K562 (cell line): ENCODE measurements around the gene VSIG10L. TPM values are rescaled to one million over a fixed set of nuclear protein-coding genes. Genes with fewer than 3 reads are reported as not detected.

ENCODE experiments used
- ATAC-seq: fragments of 200-7000 bp; cut with Tn5 transposase; 3 replicates; pipeline ENCODE4 v1.9.1; 2020; ENCODE audit warnings: moderate library complexity
- BruUV-seq: library from RNA; stranded (reverse); fragments of 400-500 nt; replicated peaks from 2 replicates; lab custom pipeline; 2021; lab: Mats Ljungman, UMichigan
- CTCF ChIA-PET: fragments of 300-600 bp; formaldehyde crosslinking; extraction: SDS; loops from one replicate; lab custom pipeline; 2021; ENCODE audit warnings: low intra/inter-chr PET ratio; lab: Yijun Ruan, JAX
- POLR2A ChIA-PET: fragments of 300-600, 350-650 bp; sonication (Branson Sonifier 250); formaldehyde crosslinking; extraction: SDS; loops from one replicate; lab custom pipeline; 2021; ENCODE audit warnings: antibody characterized with exemption, inconsistent platforms; lab: Yijun Ruan, JAX
- DNase-seq, 4 experiments: peaks; one replicate each; pipeline versions ENCODE4 v3.0.0 to v3.0.0-alpha.2; 2011 to 2018; ENCODE audit warnings: low spot score in 3 of 4, mixed read lengths in 3 of 4; ENCODE audit errors: extremely low read depth in 1 of 4
- FAIRE-seq: peaks from 2 replicates; lab custom pipeline; 2011; peaks lifted over from hg19 to GRCh38; lab: Jason Lieb, UNC
- H2AFZ ChIP-seq: 2 replicates; pipeline ENCODE4 v1.6.0; 2011; ENCODE audit warnings: low read depth, low read length, control low read depth, inconsistent platforms
- H3K27ac ChIP-seq: fragments of 200-600 bp; 3 replicates; pipeline ENCODE4 v1.8.0; 2011; ENCODE audit warnings: low read depth, mild to moderate bottlenecking, control low read depth, inconsistent platforms, low read length, moderate library complexity, mixed read lengths; ENCODE audit errors: extremely low read depth
- H3K27me3 ChIP-seq, 2 experiments: fragments of 300-600 bp in 1 of 2; 2 replicates in 1 of 2; 3 replicates in 1 of 2; pipeline versions ENCODE4 v1.6.0 to v1.8.0; 2011; ENCODE audit warnings: inconsistent platforms in 2 of 2, low read length in 2 of 2, mild to moderate bottlenecking in 1 of 2, mixed read lengths in 1 of 2, moderate library complexity in 1 of 2; ENCODE audit not compliant: control insufficient read depth in 2 of 2, insufficient read depth in 2 of 2
- H3K36me3 ChIP-seq: fragments of 300-600 bp; 3 replicates; pipeline ENCODE4 v1.8.0; 2011; ENCODE audit warnings: mild to moderate bottlenecking, low read length, inconsistent platforms; ENCODE audit not compliant: control insufficient read depth, insufficient read depth
- H3K4me1 ChIP-seq, 2 experiments: fragments of 200-600 bp in 1 of 2; replicated peaks in 1 of 2; 2 replicates in 1 of 2; 3 replicates in 1 of 2; pipeline versions ENCODE4 v1.5.1 to v1.8.0; 2011; ENCODE audit warnings: inconsistent platforms in 2 of 2, low read length in 2 of 2, mild to moderate bottlenecking in 1 of 2, mixed read lengths in 1 of 2, moderate library complexity in 1 of 2; ENCODE audit not compliant: control insufficient read depth in 2 of 2, insufficient read depth in 2 of 2
- H3K4me2 ChIP-seq: 2 replicates; pipeline ENCODE4 v1.6.1; 2011; ENCODE audit warnings: low read length, control low read depth, inconsistent platforms, mixed read lengths; ENCODE audit not compliant: insufficient read depth
- H3K4me3 ChIP-seq: fragments of 200-600 bp; sonication (generic), shearing (Covaris generic); 2 replicates; pipeline ENCODE4 v1.5.1; 2016; ENCODE audit warnings: control low read depth, inconsistent platforms
- H3K79me2 ChIP-seq: fragments of 200-600 bp; 3 replicates; pipeline ENCODE4 v1.8.0; 2011; ENCODE audit warnings: low read length, inconsistent platforms; ENCODE audit not compliant: control insufficient read depth, insufficient read depth
- H3K9ac ChIP-seq, 2 experiments: 2 replicates each; pipeline versions ENCODE4 v1.6.0 to v1.6.1; 2011; ENCODE audit warnings: low read depth in 2 of 2, low read length in 2 of 2, control low read depth in 1 of 2, inconsistent platforms in 1 of 2, mild to moderate bottlenecking in 1 of 2, mixed read lengths in 1 of 2; ENCODE audit not compliant: insufficient read depth in 1 of 2
- H3K9me1 ChIP-seq: one replicate; pipeline ENCODE4 v1.6.0; 2011; ENCODE audit warnings: inconsistent platforms, mild to moderate bottlenecking, low read length, moderate library complexity; ENCODE audit not compliant: control insufficient read depth, insufficient read depth
- H3K9me3 ChIP-seq: replicated peaks from 2 replicates; pipeline ENCODE4 v1.5.1; 2011; ENCODE audit warnings: low read depth, low read length, inconsistent platforms; ENCODE audit not compliant: control insufficient read depth, insufficient read depth
- H4K20me1 ChIP-seq: replicated peaks from 2 replicates; pipeline ENCODE4 v1.6.1; 2011; ENCODE audit warnings: low read length, inconsistent platforms, mixed read lengths; ENCODE audit not compliant: control insufficient read depth, insufficient read depth
- CREM ChIP-seq: IDR thresholded peaks from 2 replicates; pipeline ENCODE4 v1.6.1; 2014; ENCODE audit warnings: antibody characterized with exemption, low read depth
- HDAC8 ChIP-seq: fragments of 450-650 bp; IDR thresholded peaks from 2 replicates; pipeline ENCODE4 v1.6.1; 2016; ENCODE audit warnings: mild to moderate bottlenecking, missing genetic modification characterization, moderate library complexity, missing compliant biosample characterization
- HLTF ChIP-seq: fragments of 450-650 bp; IDR thresholded peaks from 2 replicates; pipeline ENCODE4 v1.6.1; 2016
- WHSC1 ChIP-seq: IDR thresholded peaks from one replicate; pipeline ENCODE4 v1.6.1; 2012; ENCODE audit warnings: low read length, control low read depth, inconsistent platforms
- ZNF431 ChIP-seq: sonication (generic); formaldehyde crosslinking; IDR thresholded peaks from 2 replicates; pipeline ENCODE4 v1.8.0; 2022; ENCODE audit warnings: mild to moderate bottlenecking, missing genetic modification reagents
- ZNF436 ChIP-seq: fragments of 250-450, 450-650 bp; sonication (Bioruptor Pico); formaldehyde crosslinking; IDR thresholded peaks from 2 replicates; pipeline ENCODE4 v1.7.0; 2020; ENCODE audit warnings: mild to moderate bottlenecking
- ZNF76 ChIP-seq: fragments of 250-450 bp; sonication (Bioruptor Pico); IDR thresholded peaks from 2 replicates; pipeline ENCODE4 v1.4.0; 2020; ENCODE audit warnings: mild to moderate bottlenecking, moderate library complexity, borderline replicate concordance
- WGBS: fragments of 100-300 bp; shearing (Covaris generic); methylation state at CpG from one replicate; pipeline ENCODE4 v1.1.6; 2016; ENCODE audit warnings: low coverage, mixed read lengths; ENCODE audit not compliant: insufficient coverage; ENCODE audit errors: missing lambda C conversion rate; 5-methylcytosine and 5-hydroxymethylcytosine counted together
- in situ Hi-C: fragments of 300-500 bp; cut with MboI; formaldehyde crosslinking; loops from 4 replicates; pipeline ENCODE4 v1.15.0; 2018; ENCODE audit warnings: inconsistent platforms, mixed read lengths
- intact Hi-C: fragments of 100-400 bp; cut with micrococcal nuclease; formaldehyde crosslinking; loops from 2 replicates; pipeline ENCODE4 v1.14.2; 2022
- polyA plus RNA-seq, 8 experiments: library from polyadenylated mRNA; depleted of rRNA in 4 of 8; stranded (reverse) in 5 of 8; unstranded in 3 of 8; fragments of >200 nt; fragmentation: Nextera tagmentation in 2 of 8; fragmentation: Illumina TruSeq in 1 of 8; extraction: Ambion mirVana in 2 of 8; extraction: Trizol in 1 of 8; gene quantifications; 2 replicates each; pipeline versions ENCODE4 v1.2.1 to v1.2.3, GENCODE V29; 2011 to 2014; ENCODE audit warnings: inconsistent platforms in 1 of 8, missing spikeins in 1 of 8
- total RNA-seq, 7 experiments: library from RNA; depleted of rRNA in 6 of 7; stranded (reverse); fragments of >200 nt in 6 of 7; fragmentation: Illumina TruSeq in 2 of 7; extraction: Trizol in 2 of 7; gene quantifications; 2 replicates each; pipeline versions ENCODE4 v1.2.1 to v1.2.3, GENCODE V29; 2011 to 2021; ENCODE audit warnings: low replicate concordance in 1 of 7
- TF ChIP-seq, protein P1 (sequence below): sonication (generic); formaldehyde crosslinking; IDR thresholded peaks from 2 replicates; pipeline ENCODE4 v1.8.0; 2022; ENCODE audit warnings: mild to moderate bottlenecking, missing genetic modification reagents
- TF ChIP-seq, protein P2 (sequence below): sonication (generic); formaldehyde crosslinking; IDR thresholded peaks from 2 replicates; pipeline ENCODE4 v1.9.0; 2022; ENCODE audit warnings: mild to moderate bottlenecking, missing genetic modification reagents
- TF ChIP-seq, protein P3 (sequence below), 2 experiments: IDR thresholded peaks; 2 replicates each; pipeline ENCODE4 v1.6.1; 2012; ENCODE audit warnings: improper control_type of control experiment in 2 of 2, low read depth in 2 of 2, low read length in 2 of 2, borderline replicate concordance in 1 of 2
- TF ChIP-seq, protein P4 (sequence below): fragments of 450-650 bp; IDR thresholded peaks from 2 replicates; pipeline ENCODE4 v1.7.0; 2016; ENCODE audit warnings: borderline replicate concordance

VSIG10L gene
- total and polyA plus RNA-seq, 9 of the 15 experiments (the other 6 are each of a cell fraction or from before 2014, with no cell fraction given) = 1.1 to 7.6 (median 2.2) TPM

DNA sequence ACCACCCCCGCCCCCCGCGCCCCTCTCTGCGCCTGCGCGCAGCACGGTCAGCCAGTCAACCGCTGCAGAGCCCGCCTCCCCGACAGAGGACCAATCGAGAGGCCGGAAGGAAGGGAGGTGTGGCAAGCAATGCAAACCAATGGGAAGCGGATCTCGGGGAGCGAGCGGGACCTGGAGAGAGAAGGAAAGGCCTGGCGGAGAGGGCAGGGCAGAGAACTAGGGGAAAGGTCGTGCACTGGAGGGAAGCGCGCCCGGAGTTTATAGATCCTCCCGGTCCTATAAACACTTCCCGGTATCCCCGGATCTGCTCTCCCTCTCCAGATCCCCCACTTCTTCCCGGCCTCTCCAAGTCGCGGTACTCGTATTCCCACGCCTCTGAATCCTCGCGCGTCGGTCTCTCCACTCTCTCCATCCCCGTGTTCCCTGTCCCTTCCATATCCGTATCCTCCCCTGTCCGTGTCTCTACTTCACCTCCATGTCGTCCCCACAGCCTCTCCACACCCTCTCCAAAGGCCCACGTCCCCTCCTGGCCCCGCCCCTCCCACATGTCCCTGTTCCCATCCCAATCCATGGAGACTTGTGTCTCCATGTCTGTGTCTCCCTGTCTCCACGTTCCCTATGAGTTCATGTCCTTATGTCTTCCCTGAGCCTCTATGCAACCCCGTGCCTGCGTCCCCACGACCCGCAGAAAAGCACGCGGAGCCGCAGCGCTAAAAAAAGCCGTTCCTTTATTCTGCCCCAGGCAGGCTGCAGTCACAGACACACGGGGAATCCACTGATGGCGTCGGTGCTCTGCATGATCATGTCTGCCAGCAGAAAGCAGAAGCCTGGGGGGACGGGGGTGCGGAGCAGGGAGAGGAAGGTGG is 24.7 kb upstream of the VSIG10L start:
- intact Hi-C loops (loop anchor here (1.0 kb wide), 2 partner anchors 24 to 27 kb away; partner anchors contain the start of gene C19orf84), in situ Hi-C loops (no loop called here)
- Histone ChIP-seq H3K27ac (peak overlapping the region; percentile 92), H3K9ac (peak overlapping the region; percentile 93 to 96), H3K4me3 (peak overlapping the region; percentile 75), H3K9me1 (no peaks in the 10 kb centered on the region), H3K4me2 (peak overlapping the region; percentile 96), H3K36me3 (no peaks in the 10 kb centered on the region), H3K27me3 (no peaks in the 10 kb centered on the region), H3K4me1 (peaks cover 28 to 48% of the 10 kb centered on the region in 2 experiments), H2AFZ (peak overlapping the region; percentile 12), H3K79me2 (peaks cover 61% of the 10 kb centered on the region), H4K20me1 (no peaks in the 10 kb centered on the region), H3K9me3 (no peaks in the 10 kb centered on the region)
- TSS peak; percentile 43 for BruUV-seq
- ChIA-PET CTCF (no interaction called here), POLR2A (interaction anchor here (0.9 to 1.7 kb wide), 8 partner anchors 10 to 27 kb away, joined by 3 to 13 read pairs (median 6); partner anchors contain the start of gene VSIG10L)
- WGBS = under 1% methylated on average over 54 of the region's 54 CpGs
- peak; percentile 82 for ATAC-seq
- peak; percentile 96 to 99 (median 97) for DNase-seq
- FAIRE-seq = peak; percentile 97
- peak; percentile 23; the same call in 1 of the 2 replicates for TF ChIP-seq CREM
- TF ChIP-seq, protein P1, sequence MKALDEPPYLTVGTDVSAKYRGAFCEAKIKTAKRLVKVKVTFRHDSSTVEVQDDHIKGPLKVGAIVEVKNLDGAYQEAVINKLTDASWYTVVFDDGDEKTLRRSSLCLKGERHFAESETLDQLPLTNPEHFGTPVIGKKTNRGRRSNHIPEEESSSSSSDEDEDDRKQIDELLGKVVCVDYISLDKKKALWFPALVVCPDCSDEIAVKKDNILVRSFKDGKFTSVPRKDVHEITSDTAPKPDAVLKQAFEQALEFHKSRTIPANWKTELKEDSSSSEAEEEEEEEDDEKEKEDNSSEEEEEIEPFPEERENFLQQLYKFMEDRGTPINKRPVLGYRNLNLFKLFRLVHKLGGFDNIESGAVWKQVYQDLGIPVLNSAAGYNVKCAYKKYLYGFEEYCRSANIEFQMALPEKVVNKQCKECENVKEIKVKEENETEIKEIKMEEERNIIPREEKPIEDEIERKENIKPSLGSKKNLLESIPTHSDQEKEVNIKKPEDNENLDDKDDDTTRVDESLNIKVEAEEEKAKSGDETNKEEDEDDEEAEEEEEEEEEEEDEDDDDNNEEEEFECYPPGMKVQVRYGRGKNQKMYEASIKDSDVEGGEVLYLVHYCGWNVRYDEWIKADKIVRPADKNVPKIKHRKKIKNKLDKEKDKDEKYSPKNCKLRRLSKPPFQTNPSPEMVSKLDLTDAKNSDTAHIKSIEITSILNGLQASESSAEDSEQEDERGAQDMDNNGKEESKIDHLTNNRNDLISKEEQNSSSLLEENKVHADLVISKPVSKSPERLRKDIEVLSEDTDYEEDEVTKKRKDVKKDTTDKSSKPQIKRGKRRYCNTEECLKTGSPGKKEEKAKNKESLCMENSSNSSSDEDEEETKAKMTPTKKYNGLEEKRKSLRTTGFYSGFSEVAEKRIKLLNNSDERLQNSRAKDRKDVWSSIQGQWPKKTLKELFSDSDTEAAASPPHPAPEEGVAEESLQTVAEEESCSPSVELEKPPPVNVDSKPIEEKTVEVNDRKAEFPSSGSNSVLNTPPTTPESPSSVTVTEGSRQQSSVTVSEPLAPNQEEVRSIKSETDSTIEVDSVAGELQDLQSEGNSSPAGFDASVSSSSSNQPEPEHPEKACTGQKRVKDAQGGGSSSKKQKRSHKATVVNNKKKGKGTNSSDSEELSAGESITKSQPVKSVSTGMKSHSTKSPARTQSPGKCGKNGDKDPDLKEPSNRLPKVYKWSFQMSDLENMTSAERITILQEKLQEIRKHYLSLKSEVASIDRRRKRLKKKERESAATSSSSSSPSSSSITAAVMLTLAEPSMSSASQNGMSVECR (CRISPR knock-in tag) = no peak
- TF ChIP-seq, protein P2, sequence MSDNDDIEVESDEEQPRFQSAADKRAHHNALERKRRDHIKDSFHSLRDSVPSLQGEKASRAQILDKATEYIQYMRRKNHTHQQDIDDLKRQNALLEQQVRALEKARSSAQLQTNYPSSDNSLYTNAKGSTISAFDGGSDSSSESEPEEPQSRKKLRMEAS (CRISPR knock-in tag) = peak; percentile 12; the same call in 1 of the 2 replicates
- TF ChIP-seq, protein P3, sequence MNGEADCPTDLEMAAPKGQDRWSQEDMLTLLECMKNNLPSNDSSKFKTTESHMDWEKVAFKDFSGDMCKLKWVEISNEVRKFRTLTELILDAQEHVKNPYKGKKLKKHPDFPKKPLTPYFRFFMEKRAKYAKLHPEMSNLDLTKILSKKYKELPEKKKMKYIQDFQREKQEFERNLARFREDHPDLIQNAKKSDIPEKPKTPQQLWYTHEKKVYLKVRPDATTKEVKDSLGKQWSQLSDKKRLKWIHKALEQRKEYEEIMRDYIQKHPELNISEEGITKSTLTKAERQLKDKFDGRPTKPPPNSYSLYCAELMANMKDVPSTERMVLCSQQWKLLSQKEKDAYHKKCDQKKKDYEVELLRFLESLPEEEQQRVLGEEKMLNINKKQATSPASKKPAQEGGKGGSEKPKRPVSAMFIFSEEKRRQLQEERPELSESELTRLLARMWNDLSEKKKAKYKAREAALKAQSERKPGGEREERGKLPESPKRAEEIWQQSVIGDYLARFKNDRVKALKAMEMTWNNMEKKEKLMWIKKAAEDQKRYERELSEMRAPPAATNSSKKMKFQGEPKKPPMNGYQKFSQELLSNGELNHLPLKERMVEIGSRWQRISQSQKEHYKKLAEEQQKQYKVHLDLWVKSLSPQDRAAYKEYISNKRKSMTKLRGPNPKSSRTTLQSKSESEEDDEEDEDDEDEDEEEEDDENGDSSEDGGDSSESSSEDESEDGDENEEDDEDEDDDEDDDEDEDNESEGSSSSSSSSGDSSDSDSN (IDR thresholded peaks at IDR 0.05; ENCODE audit: borderline replicate concordance in 1 of 2, low read depth in 2 of 2, low read length in 2 of 2) = peak in 1 of 2 experiments; percentile 45; a peak in 1 of 4 replicates
- peak; percentile 93 for TF ChIP-seq HLTF
- TF ChIP-seq, protein P4, sequence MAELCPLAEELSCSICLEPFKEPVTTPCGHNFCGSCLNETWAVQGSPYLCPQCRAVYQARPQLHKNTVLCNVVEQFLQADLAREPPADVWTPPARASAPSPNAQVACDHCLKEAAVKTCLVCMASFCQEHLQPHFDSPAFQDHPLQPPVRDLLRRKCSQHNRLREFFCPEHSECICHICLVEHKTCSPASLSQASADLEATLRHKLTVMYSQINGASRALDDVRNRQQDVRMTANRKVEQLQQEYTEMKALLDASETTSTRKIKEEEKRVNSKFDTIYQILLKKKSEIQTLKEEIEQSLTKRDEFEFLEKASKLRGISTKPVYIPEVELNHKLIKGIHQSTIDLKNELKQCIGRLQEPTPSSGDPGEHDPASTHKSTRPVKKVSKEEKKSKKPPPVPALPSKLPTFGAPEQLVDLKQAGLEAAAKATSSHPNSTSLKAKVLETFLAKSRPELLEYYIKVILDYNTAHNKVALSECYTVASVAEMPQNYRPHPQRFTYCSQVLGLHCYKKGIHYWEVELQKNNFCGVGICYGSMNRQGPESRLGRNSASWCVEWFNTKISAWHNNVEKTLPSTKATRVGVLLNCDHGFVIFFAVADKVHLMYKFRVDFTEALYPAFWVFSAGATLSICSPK = peak; percentile 89; the same call in 1 of the 2 replicates
- TF ChIP-seq HDAC8 = no peak
- TF ChIP-seq ZNF76 (CRISPR knock-in tag) = no peak
- TF ChIP-seq ZNF431 (CRISPR knock-in tag) = peak; percentile 42; the same call in 1 of the 2 replicates
- no peak for TF ChIP-seq WHSC1
- TF ChIP-seq ZNF436 (CRISPR knock-in tag) = no peak
